ENCODE results near the gene CYP24A1. TPM values are rescaled to one million over a fixed set of nuclear protein-coding genes. Genes with fewer than 3 reads are reported as not detected.

CYP24A1 gene
- total RNA-seq, 1 donor from 2014 or later: not detected

DNA sequence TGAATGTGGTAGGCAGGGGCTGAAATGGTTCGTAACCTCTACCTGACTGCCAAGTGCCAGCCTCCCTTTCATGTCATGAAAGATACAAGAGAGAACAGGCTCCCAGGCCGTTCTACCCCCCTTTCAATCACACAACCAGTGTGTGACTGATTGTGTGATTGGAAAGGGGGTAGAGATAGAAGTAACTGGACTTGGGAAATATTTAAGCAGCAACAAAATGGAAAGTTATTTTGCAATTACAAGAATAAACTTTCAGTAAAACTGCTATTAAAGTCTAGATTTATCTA, 20.8 kb downstream of the CYP24A1 start:
- Histone ChIP-seq H3K9me3 (replicated peaks) (no peaks in the 10 kb centered on the region), H3K4me3 (no peak overlapping the region), H3K4me1 (no peaks in the 10 kb centered on the region), H3K36me3 (no peaks in the 10 kb centered on the region), H3K27me3 (ENCODE audit: low read depth) (peaks cover 51% of the 10 kb centered on the region), H3K27ac (replicated peaks) (no peak overlapping the region)
- intact Hi-C loops (cut with micrococcal nuclease): no loop called here
- TF ChIP-seq, protein P1, sequence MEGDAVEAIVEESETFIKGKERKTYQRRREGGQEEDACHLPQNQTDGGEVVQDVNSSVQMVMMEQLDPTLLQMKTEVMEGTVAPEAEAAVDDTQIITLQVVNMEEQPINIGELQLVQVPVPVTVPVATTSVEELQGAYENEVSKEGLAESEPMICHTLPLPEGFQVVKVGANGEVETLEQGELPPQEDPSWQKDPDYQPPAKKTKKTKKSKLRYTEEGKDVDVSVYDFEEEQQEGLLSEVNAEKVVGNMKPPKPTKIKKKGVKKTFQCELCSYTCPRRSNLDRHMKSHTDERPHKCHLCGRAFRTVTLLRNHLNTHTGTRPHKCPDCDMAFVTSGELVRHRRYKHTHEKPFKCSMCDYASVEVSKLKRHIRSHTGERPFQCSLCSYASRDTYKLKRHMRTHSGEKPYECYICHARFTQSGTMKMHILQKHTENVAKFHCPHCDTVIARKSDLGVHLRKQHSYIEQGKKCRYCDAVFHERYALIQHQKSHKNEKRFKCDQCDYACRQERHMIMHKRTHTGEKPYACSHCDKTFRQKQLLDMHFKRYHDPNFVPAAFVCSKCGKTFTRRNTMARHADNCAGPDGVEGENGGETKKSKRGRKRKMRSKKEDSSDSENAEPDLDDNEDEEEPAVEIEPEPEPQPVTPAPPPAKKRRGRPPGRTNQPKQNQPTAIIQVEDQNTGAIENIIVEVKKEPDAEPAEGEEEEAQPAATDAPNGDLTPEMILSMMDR (IDR thresholded peaks at IDR 0.05; ENCODE audit: borderline replicate concordance): no peak
- DNase-seq: no peak

DNA sequence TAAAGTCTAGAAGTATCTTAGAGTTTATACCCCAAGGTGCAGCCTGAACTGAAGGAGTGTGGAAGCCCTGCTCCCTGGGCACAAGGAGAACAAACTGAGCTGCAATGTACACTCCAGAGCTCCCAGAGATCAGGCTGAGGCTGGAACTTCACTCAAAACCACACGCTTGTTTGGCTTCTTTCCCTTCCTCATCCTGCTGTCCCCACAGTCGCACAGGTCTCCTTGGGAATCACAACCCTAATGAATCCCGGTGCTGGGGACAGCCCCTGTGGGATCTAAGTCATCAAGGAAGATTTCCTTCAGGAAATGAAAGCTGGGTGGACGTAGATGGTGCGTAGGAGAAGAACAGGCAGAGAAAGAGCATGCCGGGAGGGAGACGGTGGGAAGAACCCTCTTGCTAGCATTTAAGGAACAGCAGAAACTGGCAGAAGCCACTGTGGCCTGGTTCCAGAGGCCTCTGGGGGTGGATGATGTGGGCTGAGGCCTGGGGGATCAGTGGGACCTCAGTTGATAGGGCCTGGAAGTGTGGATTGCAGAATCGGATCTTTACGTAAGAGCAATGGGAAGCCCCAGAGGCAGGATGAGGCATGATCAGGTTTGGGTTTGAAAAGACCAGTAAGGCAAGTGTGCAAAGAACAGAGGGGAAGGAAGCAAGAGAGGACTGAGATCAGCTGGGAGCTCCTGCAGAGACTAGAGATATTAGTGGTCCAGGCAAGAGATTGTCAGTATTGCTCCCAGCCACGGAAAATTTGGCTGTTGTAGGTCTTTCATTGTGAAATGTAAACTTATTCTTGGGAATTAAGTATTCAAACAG, 21.4 kb downstream of the CYP24A1 start:
- H3K27me3 ChIP-seq (ENCODE audit: low read depth): peaks cover 45% of the 10 kb centered on the region
- TF ChIP-seq, protein P1 (IDR thresholded peaks at IDR 0.05; ENCODE audit: borderline replicate concordance): no peak
- H3K27ac ChIP-seq (replicated peaks): no peak overlapping the region
- peak overlapping the region; percentile 9 for H3K4me3 ChIP-seq
- no peaks in the 10 kb centered on the region for H3K4me1 ChIP-seq
- H3K9me3 ChIP-seq (replicated peaks): no peaks in the 10 kb centered on the region
- DNase-seq: no peak
- intact Hi-C loops (cut with micrococcal nuclease): no loop called here
- no peaks in the 10 kb centered on the region for H3K36me3 ChIP-seq

DNA sequence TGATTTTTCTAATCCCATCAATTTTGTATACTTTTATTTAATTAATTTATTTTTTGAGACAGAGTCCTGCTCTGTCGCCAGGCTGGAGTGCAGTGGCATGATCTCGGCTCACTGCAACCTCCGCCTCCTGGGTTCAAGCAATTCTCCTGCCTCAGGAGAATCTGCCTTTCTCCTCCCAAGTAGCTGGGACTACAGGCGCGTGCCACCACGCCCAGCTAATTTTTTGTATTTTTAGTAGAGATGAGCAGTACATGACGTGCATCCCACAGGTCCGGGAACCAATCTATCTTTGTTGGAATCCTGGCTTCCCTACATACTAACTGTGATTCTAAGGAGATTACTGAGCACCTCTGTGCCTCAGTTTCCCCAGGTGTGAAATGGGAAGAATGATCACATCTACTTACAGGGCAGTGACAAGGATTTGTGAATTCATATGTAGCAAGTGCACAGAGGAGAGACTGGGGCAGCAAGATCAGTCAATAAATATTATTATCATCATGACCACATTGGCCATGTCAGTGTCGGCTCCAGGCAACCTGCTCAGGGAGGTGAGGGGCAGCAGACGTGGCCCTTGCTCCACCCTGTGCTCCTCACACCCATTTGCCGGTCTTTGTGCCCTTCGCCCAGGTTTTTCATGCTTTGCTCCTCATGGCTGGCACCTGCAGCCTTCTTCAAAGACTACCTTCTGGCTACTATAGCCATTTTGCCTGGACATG, 22.1 kb downstream of the CYP24A1 start:
- TF ChIP-seq, protein P1 (IDR thresholded peaks at IDR 0.05; ENCODE audit: borderline replicate concordance): no peak
- H3K27ac ChIP-seq (replicated peaks): no peak overlapping the region
- H3K36me3 ChIP-seq: no peaks in the 10 kb centered on the region
- peaks cover 38% of the 10 kb centered on the region for H3K27me3 ChIP-seq (ENCODE audit: low read depth)
- H3K9me3 ChIP-seq (replicated peaks): no peaks in the 10 kb centered on the region
- no peak for DNase-seq
- no peak overlapping the region for H3K4me3 ChIP-seq
- H3K4me1 ChIP-seq: no peaks in the 10 kb centered on the region
- intact Hi-C loops (cut with micrococcal nuclease): no loop called here

DNA sequence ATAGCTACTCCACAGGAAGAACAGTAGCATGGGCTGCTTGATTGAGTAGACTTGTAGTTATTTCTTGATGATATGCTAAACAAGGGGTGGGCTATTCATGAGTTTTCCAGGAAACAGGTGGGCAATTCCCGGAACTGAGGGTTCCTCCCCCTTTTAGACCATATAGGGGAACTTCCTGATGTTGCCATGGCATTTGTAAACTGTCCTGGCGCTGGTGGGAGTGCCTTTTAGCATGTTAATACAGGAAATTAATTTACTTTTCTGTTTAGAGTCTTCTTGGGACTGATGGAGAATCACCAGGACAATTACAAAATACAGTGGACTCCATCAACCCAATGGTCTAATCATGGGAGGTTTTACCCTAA, 22.7 kb downstream of the CYP24A1 start:
- DNase-seq: no peak
- no peak overlapping the region for H3K27ac ChIP-seq (replicated peaks)
- no peaks in the 10 kb centered on the region for H3K36me3 ChIP-seq
- H3K9me3 ChIP-seq (replicated peaks): no peaks in the 10 kb centered on the region
- H3K4me1 ChIP-seq: no peaks in the 10 kb centered on the region
- no peak overlapping the region for H3K4me3 ChIP-seq
- peaks cover 32% of the 10 kb centered on the region for H3K27me3 ChIP-seq (ENCODE audit: low read depth)
- intact Hi-C loops (cut with micrococcal nuclease): no loop called here
- TF ChIP-seq, protein P1 (IDR thresholded peaks at IDR 0.05; ENCODE audit: borderline replicate concordance): no peak

DNA sequence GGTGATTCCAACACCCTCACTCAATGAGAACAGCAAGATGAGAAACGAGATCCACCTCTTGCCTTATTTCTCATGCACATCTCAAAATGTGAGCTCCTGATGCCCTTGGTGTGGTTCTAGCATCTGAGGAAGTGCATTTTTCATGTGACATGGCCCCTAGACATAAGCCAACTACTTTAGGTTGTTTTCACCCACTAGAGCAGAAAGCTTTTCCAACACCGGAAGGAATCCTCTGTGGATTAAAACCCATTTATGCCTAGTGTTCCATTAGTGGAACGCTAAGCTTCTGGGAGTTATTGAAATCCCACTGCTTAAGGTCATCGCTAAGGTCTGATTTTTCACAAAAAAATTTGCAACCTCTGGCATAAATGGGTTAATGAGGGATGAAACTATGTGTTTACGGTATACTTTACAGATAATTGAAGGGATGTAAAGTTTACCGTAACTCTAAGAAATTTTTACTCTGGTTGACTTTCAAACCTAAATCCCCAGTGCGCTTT, 24.0 kb downstream of the CYP24A1 start:
- H3K4me1 ChIP-seq: no peaks in the 10 kb centered on the region
- H3K27me3 ChIP-seq (ENCODE audit: low read depth): peaks cover 29% of the 10 kb centered on the region
- no peaks in the 10 kb centered on the region for H3K9me3 ChIP-seq (replicated peaks)
- DNase-seq: no peak
- no peak overlapping the region for H3K27ac ChIP-seq (replicated peaks)
- no peak overlapping the region for H3K4me3 ChIP-seq
- TF ChIP-seq, protein P1 (IDR thresholded peaks at IDR 0.05; ENCODE audit: borderline replicate concordance): no peak
- intact Hi-C loops (cut with micrococcal nuclease): no loop called here
- H3K36me3 ChIP-seq: no peaks in the 10 kb centered on the region

Measured in left ventricle myocardium inferior (tissue), 1 donor.